Measurements from ENCODE around the gene RBBP8NL.

- TF ChIP-seq, protein P1, sequence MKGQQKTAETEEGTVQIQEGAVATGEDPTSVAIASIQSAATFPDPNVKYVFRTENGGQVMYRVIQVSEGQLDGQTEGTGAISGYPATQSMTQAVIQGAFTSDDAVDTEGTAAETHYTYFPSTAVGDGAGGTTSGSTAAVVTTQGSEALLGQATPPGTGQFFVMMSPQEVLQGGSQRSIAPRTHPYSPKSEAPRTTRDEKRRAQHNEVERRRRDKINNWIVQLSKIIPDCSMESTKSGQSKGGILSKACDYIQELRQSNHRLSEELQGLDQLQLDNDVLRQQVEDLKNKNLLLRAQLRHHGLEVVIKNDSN (CRISPR knock-in tag; IDR thresholded peaks at IDR 0.05): no peak
- no peak for TF ChIP-seq CREM (CRISPR knock-in tag; IDR thresholded peaks at IDR 0.05)
- TF ChIP-seq CTCF (IDR thresholded peaks at IDR 0.05): no peak
- TF ChIP-seq RORB (CRISPR knock-in tag; IDR thresholded peaks at IDR 0.05): no peak
- TF ChIP-seq, protein P2, sequence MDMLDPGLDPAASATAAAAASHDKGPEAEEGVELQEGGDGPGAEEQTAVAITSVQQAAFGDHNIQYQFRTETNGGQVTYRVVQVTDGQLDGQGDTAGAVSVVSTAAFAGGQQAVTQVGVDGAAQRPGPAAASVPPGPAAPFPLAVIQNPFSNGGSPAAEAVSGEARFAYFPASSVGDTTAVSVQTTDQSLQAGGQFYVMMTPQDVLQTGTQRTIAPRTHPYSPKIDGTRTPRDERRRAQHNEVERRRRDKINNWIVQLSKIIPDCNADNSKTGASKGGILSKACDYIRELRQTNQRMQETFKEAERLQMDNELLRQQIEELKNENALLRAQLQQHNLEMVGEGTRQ (CRISPR knock-in tag; IDR thresholded peaks at IDR 0.05): no peak
- no peak for TF ChIP-seq ZNF121 (CRISPR knock-in tag; IDR thresholded peaks at IDR 0.05)
- TF ChIP-seq ZNF425 (CRISPR knock-in tag; conservative IDR thresholded peaks at IDR 0.05): no peak
- no peak for TF ChIP-seq SMAD4 (CRISPR knock-in tag; IDR thresholded peaks at IDR 0.05)
- TF ChIP-seq NR2C2 (CRISPR knock-in tag; IDR thresholded peaks at IDR 0.05): no peak
- no peak for TF ChIP-seq TP53 (CRISPR knock-in tag; IDR thresholded peaks at IDR 0.05)
- TF ChIP-seq NFATC4 (CRISPR knock-in tag; IDR thresholded peaks at IDR 0.05): no peak
- no peak for TF ChIP-seq FOXP1 (CRISPR knock-in tag; IDR thresholded peaks at IDR 0.05; ENCODE audit: borderline replicate concordance)
Observed at GRCh38 chr20:62362991-62363919, 64.1 kb downstream of the RBBP8NL start.

Data from WTC11 (cell line).